A673 (cell line): Measurements from ENCODE around the gene RER1. TPM values are rescaled to one million over a fixed set of nuclear protein-coding genes. Genes with fewer than 3 reads are reported as not detected.

Experiments used
- BruUV-seq: library from RNA; stranded (reverse); fragments of 400-500 nt; replicated peaks from 2 replicates; lab custom pipeline; 2021; lab: Mats Ljungman, UMichigan
- CTCF ChIA-PET: fragments of 300-600 bp; sonication (Branson Sonifier 250); formaldehyde crosslinking; loops from one replicate; lab custom pipeline; 2022; ENCODE audit warnings: antibody characterized with exemption; lab: Charles Lee
- POLR2A ChIA-PET: fragments of 300-600 bp; sonication (Branson Sonifier 250); formaldehyde crosslinking; loops from one replicate; lab custom pipeline; 2022; ENCODE audit warnings: antibody characterized with exemption; ENCODE audit not compliant: low non-redundant PET; lab: Charles Lee
- DNase-seq: peaks from one replicate; pipeline ENCODE4 v3.0.0-alpha.2; 2015; ENCODE audit warnings: low spot score
- H3K27ac ChIP-seq: fragments of 200-600 bp; sonication (generic); 2 replicates; pipeline ENCODE4 v1.5.1; 2016; ENCODE audit warnings: mixed run types, low read depth, mild to moderate bottlenecking, mixed read lengths, antibody characterized with exemption, low read length; ENCODE audit not compliant: poor library complexity, severe bottlenecking
- H3K27me3 ChIP-seq: fragments of 200-600 bp; sonication (generic); replicated peaks from 2 replicates; pipeline ENCODE4 v1.6.1; 2017; ENCODE audit warnings: mixed run types, low read depth, mild to moderate bottlenecking, mixed read lengths, antibody characterized with exemption, low read length; ENCODE audit not compliant: insufficient read depth, poor library complexity
- H3K36me3 ChIP-seq: fragments of 200-600 bp; sonication (generic); 2 replicates; pipeline ENCODE4 v1.6.1; 2016; ENCODE audit warnings: mixed run types, mild to moderate bottlenecking, mixed read lengths, antibody characterized with exemption, low read length; ENCODE audit not compliant: insufficient read depth, poor library complexity, severe bottlenecking
- H3K4me1 ChIP-seq: fragments of 200-600 bp; sonication (generic); 2 replicates; pipeline ENCODE4 v1.6.1; 2017; ENCODE audit warnings: mixed run types, mild to moderate bottlenecking, mixed read lengths, antibody characterized with exemption, low read length; ENCODE audit not compliant: insufficient read depth, poor library complexity, severe bottlenecking
- H3K4me3 ChIP-seq: fragments of 200-600 bp; sonication (generic); 2 replicates; pipeline ENCODE4 v1.5.1; 2016; ENCODE audit warnings: low read depth, mixed run types, mild to moderate bottlenecking, mixed read lengths, low read length; ENCODE audit not compliant: poor library complexity, severe bottlenecking
- H3K9me3 ChIP-seq: fragments of 200-600 bp; sonication (generic); 2 replicates; pipeline ENCODE4 v1.6.1; 2016; ENCODE audit warnings: mixed run types, low read depth, mild to moderate bottlenecking, mixed read lengths, antibody characterized with exemption, low read length; ENCODE audit not compliant: poor library complexity, severe bottlenecking
- EZH2 ChIP-seq: fragments of 200-600 bp; sonication (generic); IDR thresholded peaks from 2 replicates; pipeline ENCODE4 v1.6.1; 2017; ENCODE audit warnings: borderline replicate concordance, low read depth, mild to moderate bottlenecking, mixed read lengths, antibody characterized with exemption, low read length; ENCODE audit not compliant: poor library complexity, severe bottlenecking
- intact Hi-C: fragments of 100-400 bp; cut with micrococcal nuclease; formaldehyde crosslinking; loops from one replicate; pipeline ENCODE4 v1.10.0; 2022; ENCODE audit not compliant: unreplicated experiment
- total RNA-seq: library from RNA; stranded (reverse); gene quantifications from 2 replicates; pipeline ENCODE4 v1.2.3, GENCODE V29; 2021
- TF ChIP-seq, protein P1 (sequence below): fragments of 300-800, 200-600 bp; sonication (generic); conservative IDR thresholded peaks from 2 replicates; pipeline ENCODE4 v1.5.1; 2017; ENCODE audit warnings: low read depth, mild to moderate bottlenecking, antibody characterized with exemption, low read length, moderate library complexity, mixed read lengths

Gene RER1
- total RNA-seq, 1 experiment from 2014 or later = 154 TPM

DNA sequence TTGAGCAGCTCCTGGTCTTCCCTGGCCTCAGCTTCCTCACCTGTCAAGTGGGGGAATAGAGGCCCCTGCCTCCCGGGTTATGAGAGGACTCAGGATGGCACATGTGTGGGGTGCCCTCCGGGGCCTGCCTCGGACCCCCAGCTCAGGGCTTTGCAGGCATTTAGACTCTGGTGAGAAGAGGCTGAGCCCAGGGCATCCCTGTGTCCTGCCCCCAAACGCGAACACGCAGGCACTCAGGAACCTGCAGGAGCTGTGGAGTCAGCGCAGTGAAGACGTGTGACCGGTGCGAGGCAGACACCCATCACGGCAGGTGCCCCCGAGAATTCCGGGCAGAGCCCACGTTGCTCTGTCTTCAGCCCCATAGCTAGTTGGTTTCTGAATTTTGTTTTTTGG lies 26.2 kb downstream of the RER1 start:
- Histone ChIP-seq H3K4me3 (no peak overlapping the region), H3K27ac (no peak overlapping the region), H3K36me3 (no peaks in the 10 kb centered on the region), H3K27me3 (peaks cover 67% of the 10 kb centered on the region), H3K9me3 (no peaks in the 10 kb centered on the region), H3K4me1 (peaks cover 15% of the 10 kb centered on the region)
- DNase-seq = no peak
- ChIA-PET CTCF (no interaction called here), POLR2A (no interaction called here)
- intact Hi-C loops = no loop called here
- BruUV-seq = no TSS peak
- no peak for TF ChIP-seq EZH2
- TF ChIP-seq, protein P1, sequence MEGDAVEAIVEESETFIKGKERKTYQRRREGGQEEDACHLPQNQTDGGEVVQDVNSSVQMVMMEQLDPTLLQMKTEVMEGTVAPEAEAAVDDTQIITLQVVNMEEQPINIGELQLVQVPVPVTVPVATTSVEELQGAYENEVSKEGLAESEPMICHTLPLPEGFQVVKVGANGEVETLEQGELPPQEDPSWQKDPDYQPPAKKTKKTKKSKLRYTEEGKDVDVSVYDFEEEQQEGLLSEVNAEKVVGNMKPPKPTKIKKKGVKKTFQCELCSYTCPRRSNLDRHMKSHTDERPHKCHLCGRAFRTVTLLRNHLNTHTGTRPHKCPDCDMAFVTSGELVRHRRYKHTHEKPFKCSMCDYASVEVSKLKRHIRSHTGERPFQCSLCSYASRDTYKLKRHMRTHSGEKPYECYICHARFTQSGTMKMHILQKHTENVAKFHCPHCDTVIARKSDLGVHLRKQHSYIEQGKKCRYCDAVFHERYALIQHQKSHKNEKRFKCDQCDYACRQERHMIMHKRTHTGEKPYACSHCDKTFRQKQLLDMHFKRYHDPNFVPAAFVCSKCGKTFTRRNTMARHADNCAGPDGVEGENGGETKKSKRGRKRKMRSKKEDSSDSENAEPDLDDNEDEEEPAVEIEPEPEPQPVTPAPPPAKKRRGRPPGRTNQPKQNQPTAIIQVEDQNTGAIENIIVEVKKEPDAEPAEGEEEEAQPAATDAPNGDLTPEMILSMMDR = no peak

DNA sequence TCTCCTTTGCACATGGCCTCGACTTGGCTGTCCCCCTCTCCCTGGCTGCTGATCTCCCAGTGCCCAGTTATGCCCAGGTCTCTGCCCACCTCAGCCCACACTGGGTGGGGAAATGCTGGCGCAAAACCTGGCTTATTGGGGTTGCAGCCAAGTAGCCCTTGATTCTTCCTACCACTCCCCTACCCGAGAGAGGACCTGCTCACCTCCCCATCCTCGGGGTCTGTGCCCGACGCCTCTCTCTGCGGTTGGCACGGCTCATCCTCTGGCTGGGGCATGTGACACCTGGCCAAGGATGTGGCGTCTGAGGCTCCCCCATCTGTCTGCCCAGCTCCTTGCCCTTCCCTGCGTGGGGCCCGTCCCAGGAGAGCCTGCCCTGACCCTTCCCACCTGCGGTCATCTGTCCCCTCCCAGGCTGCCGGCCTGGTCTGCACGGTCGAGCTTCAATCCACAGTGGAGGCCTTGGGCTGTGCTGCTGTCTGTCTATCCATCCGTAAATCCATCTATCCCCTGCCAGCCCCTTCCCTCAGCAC lies 27.2 kb downstream of the RER1 start:
- Histone ChIP-seq H3K9me3 (no peaks in the 10 kb centered on the region), H3K4me1 (peaks cover 5% of the 10 kb centered on the region), H3K36me3 (no peaks in the 10 kb centered on the region), H3K27me3 (peaks cover 74% of the 10 kb centered on the region), H3K4me3 (no peak overlapping the region), H3K27ac (no peak overlapping the region)
- ChIA-PET POLR2A (no interaction called here), CTCF (no interaction called here)
- BruUV-seq = no TSS peak
- no peak for DNase-seq
- intact Hi-C loops = no loop called here
- TF ChIP-seq, protein P1 = no peak
- TF ChIP-seq EZH2 = no peak

GRCh38 chr1:2419416-2419815 lies 27.8 kb downstream of the RER1 start:
- no peak for DNase-seq
- no peaks in the 10 kb centered on the region for H3K36me3 ChIP-seq
- H3K9me3 ChIP-seq = no peaks in the 10 kb centered on the region
- CTCF ChIA-PET = interaction anchor here (0.6 kb wide), 1 partner anchor 127 kb away, joined by 3 read pairs; no protein-coding TSS in a partner anchor
- no peak overlapping the region for H3K27ac ChIP-seq
- H3K4me3 ChIP-seq = no peak overlapping the region
- no TSS peak for BruUV-seq
- no peak for TF ChIP-seq EZH2
- TF ChIP-seq, protein P1 = no peak
- no peaks in the 10 kb centered on the region for H3K4me1 ChIP-seq
- intact Hi-C loops = no loop called here
- peaks cover 79% of the 10 kb centered on the region for H3K27me3 ChIP-seq
- POLR2A ChIA-PET = no interaction called here
